ENCODE results near the gene ZNF385D.

DNA sequence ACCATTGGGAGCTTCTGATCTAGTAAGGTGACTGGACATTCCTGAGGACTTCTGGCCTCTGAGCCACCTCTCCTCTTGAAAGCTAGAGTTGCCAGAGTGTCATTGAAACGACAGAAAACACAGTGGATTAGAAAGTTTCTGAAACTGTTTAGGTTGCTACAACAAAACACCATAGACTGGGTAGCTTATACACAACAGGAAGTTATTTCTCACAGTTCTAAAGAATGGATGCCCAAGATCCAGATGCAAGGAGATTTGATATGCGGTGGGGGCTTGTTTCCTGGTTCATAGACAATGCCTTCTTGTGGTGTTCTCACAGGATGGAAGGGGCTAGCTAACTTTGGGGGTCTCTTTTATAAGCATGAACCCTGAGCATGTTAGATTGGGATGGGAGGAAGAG lies 43.3 kb upstream of the ZNF385D start:
- TF ChIP-seq POLR2A (IDR thresholded peaks at IDR 0.05), result no peak
- TF ChIP-seq, protein P1, sequence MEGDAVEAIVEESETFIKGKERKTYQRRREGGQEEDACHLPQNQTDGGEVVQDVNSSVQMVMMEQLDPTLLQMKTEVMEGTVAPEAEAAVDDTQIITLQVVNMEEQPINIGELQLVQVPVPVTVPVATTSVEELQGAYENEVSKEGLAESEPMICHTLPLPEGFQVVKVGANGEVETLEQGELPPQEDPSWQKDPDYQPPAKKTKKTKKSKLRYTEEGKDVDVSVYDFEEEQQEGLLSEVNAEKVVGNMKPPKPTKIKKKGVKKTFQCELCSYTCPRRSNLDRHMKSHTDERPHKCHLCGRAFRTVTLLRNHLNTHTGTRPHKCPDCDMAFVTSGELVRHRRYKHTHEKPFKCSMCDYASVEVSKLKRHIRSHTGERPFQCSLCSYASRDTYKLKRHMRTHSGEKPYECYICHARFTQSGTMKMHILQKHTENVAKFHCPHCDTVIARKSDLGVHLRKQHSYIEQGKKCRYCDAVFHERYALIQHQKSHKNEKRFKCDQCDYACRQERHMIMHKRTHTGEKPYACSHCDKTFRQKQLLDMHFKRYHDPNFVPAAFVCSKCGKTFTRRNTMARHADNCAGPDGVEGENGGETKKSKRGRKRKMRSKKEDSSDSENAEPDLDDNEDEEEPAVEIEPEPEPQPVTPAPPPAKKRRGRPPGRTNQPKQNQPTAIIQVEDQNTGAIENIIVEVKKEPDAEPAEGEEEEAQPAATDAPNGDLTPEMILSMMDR (IDR thresholded peaks at IDR 0.05), result no peak

Data from uterus (tissue), 2 donors.